ENCODE data around the gene MED7. TPM values are rescaled to one million over a fixed set of nuclear protein-coding genes. Genes with fewer than 3 reads are reported as not detected.

The MED7 gene
- total and polyA plus RNA-seq, 2 donors (not counting 1 experiment from before 2014, with no cell fraction given) = 5.8 to 21.4 TPM

DNA sequence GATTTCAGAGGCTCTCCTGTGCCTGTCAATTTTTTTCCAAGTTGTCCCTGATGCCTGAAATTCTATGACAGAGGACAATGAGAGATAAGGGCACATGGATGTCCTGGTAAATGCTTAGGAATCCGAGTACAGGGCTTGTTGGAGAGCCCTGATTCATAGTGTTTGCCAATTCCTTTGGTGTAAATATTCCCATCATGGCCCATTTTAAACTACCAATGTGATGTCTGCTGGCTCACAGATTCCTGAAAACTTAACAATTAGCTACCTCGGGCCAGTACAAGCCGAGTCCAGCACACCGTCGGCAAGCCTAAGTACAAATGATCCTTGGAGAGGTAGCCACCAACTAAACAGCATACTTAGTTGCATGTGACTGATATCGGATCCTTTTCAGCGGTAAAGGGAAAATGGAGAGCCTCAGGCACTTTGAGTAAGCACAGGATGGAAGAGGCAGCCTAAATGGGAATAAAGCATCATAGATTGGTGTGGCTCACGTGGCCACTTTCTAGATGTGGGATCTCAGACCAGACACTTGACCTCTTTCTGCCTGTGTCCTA is 41.5 kb upstream of the MED7 start:
- POLR2A ChIA-PET = no interaction called here
- no peak overlapping the region for H3K27ac Mint-ChIP-seq
- 95% methylated on average over 6 of the region's 8 CpGs for WGBS (ENCODE audit: insufficient coverage)

More for the DNA sequence above, 41.5 kb upstream of the MED7 start:
- no peaks in the 10 kb centered on the region for H3K9me3 ChIP-seq (ENCODE audit: control extremely low read depth in 1 of 3, control insufficient read depth in 2 of 3, insufficient read depth in 1 of 3, low read length in 2 of 3)
- no peak overlapping the region for H3K4me3 ChIP-seq (ENCODE audit: control extremely low read depth in 1 of 5, extremely low read depth in 1 of 5, insufficient read depth in 1 of 5, low read depth in 2 of 5, low read length in 4 of 5)
- no peaks in the 10 kb centered on the region for H3K27me3 ChIP-seq (replicated peaks in 1 of 4; ENCODE audit: control extremely low read depth in 1 of 4, control insufficient read depth in 3 of 4, insufficient read depth in 4 of 4, low read length in 3 of 4)
- no peak overlapping the region for H3K4me2 ChIP-seq (replicated peaks; ENCODE audit: low read depth, low read length, poor library complexity, severe bottlenecking)
- no peaks in the 10 kb centered on the region for H3K79me2 ChIP-seq (ENCODE audit: control insufficient read depth, insufficient read depth, low read length)
- Mint-ChIP-seq H3K9me3 (ENCODE audit: insufficient read depth) (no peaks in the 10 kb centered on the region), H3K4me1 (no peaks in the 10 kb centered on the region), H3K4me3 (no peak overlapping the region), H3K27me3 (no peaks in the 10 kb centered on the region)
- intact Hi-C loops (cut with micrococcal nuclease) = no loop called here
- ATAC-seq (ENCODE audit: low read depth) (no peak), DNase-seq (no peak)
- CTCF ChIA-PET = interaction anchor here (1.3 kb wide), 1 partner anchor 21 kb away, joined by 3 read pairs; no protein-coding TSS in a partner anchor
- no peak overlapping the region for H3K9ac ChIP-seq (ENCODE audit: low read length)
- H2AFZ ChIP-seq (ENCODE audit: insufficient read depth, low read depth, low read length, poor library complexity, severe bottlenecking) = no peak overlapping the region
- H3K36me3 ChIP-seq (replicated peaks in 1 of 2; ENCODE audit: control extremely low read depth in 1 of 2, control insufficient read depth in 1 of 2, extremely low read depth in 1 of 2, insufficient read depth in 2 of 2, low read length in 1 of 2) = no peaks in the 10 kb centered on the region
- no peak overlapping the region for H3K27ac ChIP-seq (ENCODE audit: low read length in 2 of 2)
- H4K20me1 ChIP-seq (ENCODE audit: control insufficient read depth, insufficient read depth, low read length, poor library complexity, severe bottlenecking) = no peaks in the 10 kb centered on the region
- no peak for TF ChIP-seq EZH2 (IDR thresholded peaks at IDR 0.05; ENCODE audit: borderline replicate concordance, insufficient read depth, low read depth, low read length, poor library complexity, severe bottlenecking)
- no peak for TF ChIP-seq CTCF (IDR thresholded peaks at IDR 0.05)
- H3K4me1 ChIP-seq (ENCODE audit: control insufficient read depth in 2 of 2, insufficient read depth in 2 of 2, low read length in 2 of 2) = no peaks in the 10 kb centered on the region
